GM21576 (cell line): Measurements from ENCODE around the gene ACYP2.
"Not testable (repeated sequence)": the region's sequence is repeated elsewhere in the genome, so short reads cannot be mapped to it uniquely, and the experiment has no call there.

Experiments used
- ATAC-seq: cut with Tn5 transposase; IDR thresholded peaks from one replicate; pipeline ENCODE4 v1.9.1; 2021; ENCODE audit warnings: mild to moderate bottlenecking, moderate library complexity; ENCODE audit not compliant: unreplicated experiment

ACYP2 gene

GRCh38 chr2:54115284-54116137, at the start of gene ACYP2:
ACYP2 (plus strand) TSS chr2:54115615.
- peak; percentile 81 for ATAC-seq

- ATAC-seq = no peak
Observed at GRCh38 chr2:54065891-54066290, 49.5 kb upstream of the ACYP2 start.

GRCh38 chr2:54067851-54068375, 47.5 kb upstream of the ACYP2 start:
- ATAC-seq = no peak

GRCh38 chr2:54072483-54072882, 42.9 kb upstream of the ACYP2 start:
- ATAC-seq = not testable (repeated sequence)

- peak; percentile 64 for ATAC-seq
Observed at GRCh38 chr2:54073796-54074195, 41.6 kb upstream of the ACYP2 start.

- no peak for ATAC-seq
Observed at GRCh38 chr2:54074606-54075341, 40.6 kb upstream of the ACYP2 start.

- no peak for ATAC-seq
Observed at GRCh38 chr2:54076586-54076985, 38.8 kb upstream of the ACYP2 start.

- ATAC-seq = no peak
Observed at GRCh38 chr2:54077088-54077900, 38.1 kb upstream of the ACYP2 start.

- ATAC-seq = no peak
Observed at GRCh38 chr2:54079331-54079730, 36.1 kb upstream of the ACYP2 start.

GRCh38 chr2:54081574-54081973, 33.8 kb upstream of the ACYP2 start:
- ATAC-seq = peak; percentile 98

GRCh38 chr2:54083021-54083420, 32.4 kb upstream of the ACYP2 start:
- ATAC-seq = no peak

- ATAC-seq = no peak
Observed at GRCh38 chr2:54083445-54083844, 32.0 kb upstream of the ACYP2 start.

- ATAC-seq = no peak
Observed at GRCh38 chr2:54084600-54084999, 30.8 kb upstream of the ACYP2 start.

- ATAC-seq = no peak
Observed at GRCh38 chr2:54085069-54085468, 30.3 kb upstream of the ACYP2 start.

GRCh38 chr2:54086157-54086556, 29.3 kb upstream of the ACYP2 start:
- no peak for ATAC-seq

- no peak for ATAC-seq
Observed at GRCh38 chr2:54088191-54088634, 27.2 kb upstream of the ACYP2 start.

GRCh38 chr2:54088719-54089118, 26.7 kb upstream of the ACYP2 start:
- ATAC-seq = no peak

- ATAC-seq = no peak
Observed at GRCh38 chr2:54090521-54091117, 24.8 kb upstream of the ACYP2 start.

GRCh38 chr2:54092940-54093339, 22.5 kb upstream of the ACYP2 start:
- peak; percentile 63 for ATAC-seq

GRCh38 chr2:54095406-54095805, 20.0 kb upstream of the ACYP2 start:
- not testable (repeated sequence) for ATAC-seq
